ENCODE data around the gene HTRA3. TPM values are rescaled to one million over a fixed set of nuclear protein-coding genes. Genes with fewer than 3 reads are reported as not detected.

Gene HTRA3
- total and polyA plus RNA-seq, 8 donors, result 0.56 to 15.6 (median 2.7) TPM

DNA sequence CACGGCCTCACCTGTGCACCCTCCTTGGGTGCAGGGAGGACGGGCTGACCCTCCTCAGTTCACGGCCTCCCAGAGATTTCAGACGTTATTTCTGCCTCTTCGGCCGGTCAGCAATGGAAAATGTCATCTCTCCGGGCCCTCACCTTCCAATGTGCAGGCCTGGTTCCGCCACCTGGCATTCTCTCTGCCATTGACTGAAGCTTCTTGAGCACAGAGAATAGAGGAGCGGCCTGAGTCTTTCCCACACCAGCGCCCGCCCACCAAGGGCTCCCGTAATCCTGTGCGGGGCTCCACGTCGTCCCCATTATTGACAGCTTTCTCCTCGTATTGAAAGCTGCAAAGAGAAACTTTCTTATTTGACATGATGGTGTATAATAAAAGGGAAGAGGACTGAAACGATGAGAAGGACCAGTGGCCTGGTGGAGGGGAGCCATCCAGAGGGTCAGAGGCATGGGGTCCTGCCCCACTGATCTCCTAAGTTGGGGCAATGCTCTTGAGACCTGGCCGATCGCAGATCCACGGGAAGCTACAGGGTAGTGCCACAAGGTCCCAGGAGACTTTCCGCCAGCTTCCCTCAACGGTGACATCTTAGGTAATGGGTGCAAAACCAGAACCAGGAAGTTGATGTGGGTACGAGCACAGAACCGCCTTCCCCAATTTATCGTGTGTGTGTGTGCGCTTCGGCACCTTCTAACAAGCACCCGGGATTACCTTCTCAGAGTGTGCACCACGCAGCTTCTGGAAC, 20.6 kb downstream of the HTRA3 start:
- Histone ChIP-seq H3K4me3 (no peak overlapping the region), H3K27me3 (no peaks in the 10 kb centered on the region), H3K36me3 (no peaks in the 10 kb centered on the region), H3K9me3 (no peaks in the 10 kb centered on the region), H3K27ac (no peak overlapping the region), H3K4me1 (no peaks in the 10 kb centered on the region)
- FAIRE-seq (no peak), ATAC-seq (no peak), DNase-seq (peak in 3 of 6 donors; percentile 2 to 31 (median 25))
- 68 to 79% methylated on average over 29 of the region's 29 CpGs for WGBS, 2 donors
- intact Hi-C loops (cut with DNase I), result no loop called here
- TF ChIP-seq, protein P1, sequence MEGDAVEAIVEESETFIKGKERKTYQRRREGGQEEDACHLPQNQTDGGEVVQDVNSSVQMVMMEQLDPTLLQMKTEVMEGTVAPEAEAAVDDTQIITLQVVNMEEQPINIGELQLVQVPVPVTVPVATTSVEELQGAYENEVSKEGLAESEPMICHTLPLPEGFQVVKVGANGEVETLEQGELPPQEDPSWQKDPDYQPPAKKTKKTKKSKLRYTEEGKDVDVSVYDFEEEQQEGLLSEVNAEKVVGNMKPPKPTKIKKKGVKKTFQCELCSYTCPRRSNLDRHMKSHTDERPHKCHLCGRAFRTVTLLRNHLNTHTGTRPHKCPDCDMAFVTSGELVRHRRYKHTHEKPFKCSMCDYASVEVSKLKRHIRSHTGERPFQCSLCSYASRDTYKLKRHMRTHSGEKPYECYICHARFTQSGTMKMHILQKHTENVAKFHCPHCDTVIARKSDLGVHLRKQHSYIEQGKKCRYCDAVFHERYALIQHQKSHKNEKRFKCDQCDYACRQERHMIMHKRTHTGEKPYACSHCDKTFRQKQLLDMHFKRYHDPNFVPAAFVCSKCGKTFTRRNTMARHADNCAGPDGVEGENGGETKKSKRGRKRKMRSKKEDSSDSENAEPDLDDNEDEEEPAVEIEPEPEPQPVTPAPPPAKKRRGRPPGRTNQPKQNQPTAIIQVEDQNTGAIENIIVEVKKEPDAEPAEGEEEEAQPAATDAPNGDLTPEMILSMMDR (IDR thresholded peaks at IDR 0.05), result no peak

GRCh38 chr4:8290701-8290970, 21.1 kb downstream of the HTRA3 start:
- H3K27ac ChIP-seq, result no peak overlapping the region
- no peak for FAIRE-seq
- TF ChIP-seq, protein P1 (IDR thresholded peaks at IDR 0.05), result no peak
- H3K9me3 ChIP-seq, result no peaks in the 10 kb centered on the region
- no peaks in the 10 kb centered on the region for H3K27me3 ChIP-seq
- WGBS, 2 donors, result 75 to 80% methylated on average over 8 of the region's 8 CpGs
- no peaks in the 10 kb centered on the region for H3K4me1 ChIP-seq
- H3K4me3 ChIP-seq, result no peak overlapping the region
- peak in 2 of 6 donors; percentile 2 to 38 for DNase-seq
- ATAC-seq, result no peak
- intact Hi-C loops (cut with DNase I), result no loop called here
- no peaks in the 10 kb centered on the region for H3K36me3 ChIP-seq

DNA sequence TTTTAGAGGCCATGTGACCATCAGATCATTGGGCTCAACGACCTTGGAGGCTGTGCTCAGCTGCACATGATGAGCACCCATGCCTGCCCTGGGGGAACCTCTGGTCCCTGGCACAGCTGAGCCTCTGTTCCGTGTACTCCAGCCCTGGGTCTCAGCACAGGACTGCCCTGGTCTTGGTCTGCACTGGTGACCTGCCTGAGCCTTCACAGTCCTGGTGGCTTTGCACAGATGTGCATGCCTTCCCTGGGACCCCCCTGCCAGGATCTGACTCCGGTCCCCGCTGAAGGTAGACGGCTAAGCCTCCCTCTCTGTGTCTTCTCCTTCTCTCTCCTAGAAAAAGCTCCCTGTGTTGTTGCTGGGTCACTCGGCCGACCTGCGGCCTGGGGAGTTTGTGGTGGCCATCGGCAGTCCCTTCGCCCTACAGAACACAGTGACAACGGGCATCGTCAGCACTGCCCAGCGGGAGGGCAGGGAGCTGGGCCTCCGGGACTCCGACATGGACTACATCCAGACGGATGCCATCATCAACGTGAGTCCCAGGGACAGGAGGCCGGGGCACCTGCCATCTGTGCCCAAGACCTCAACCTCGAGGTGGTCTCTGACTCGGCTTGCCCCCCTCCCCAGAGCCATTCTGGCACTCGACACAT, 21.6 kb downstream of the HTRA3 start:
- H3K36me3 ChIP-seq, result no peaks in the 10 kb centered on the region
- WGBS, 2 donors, result 57 to 69% methylated on average over 21 of the region's 21 CpGs
- DNase-seq, result peak in 3 of 6 donors; percentile 5 to 47 (median 45)
- intact Hi-C loops (cut with DNase I), result no loop called here
- no peak for FAIRE-seq
- no peaks in the 10 kb centered on the region for H3K4me1 ChIP-seq
- no peaks in the 10 kb centered on the region for H3K27me3 ChIP-seq
- no peak overlapping the region for H3K27ac ChIP-seq
- ATAC-seq, result no peak
- no peak overlapping the region for H3K4me3 ChIP-seq
- H3K9me3 ChIP-seq, result no peaks in the 10 kb centered on the region
- TF ChIP-seq, protein P1 (IDR thresholded peaks at IDR 0.05), result no peak

DNA sequence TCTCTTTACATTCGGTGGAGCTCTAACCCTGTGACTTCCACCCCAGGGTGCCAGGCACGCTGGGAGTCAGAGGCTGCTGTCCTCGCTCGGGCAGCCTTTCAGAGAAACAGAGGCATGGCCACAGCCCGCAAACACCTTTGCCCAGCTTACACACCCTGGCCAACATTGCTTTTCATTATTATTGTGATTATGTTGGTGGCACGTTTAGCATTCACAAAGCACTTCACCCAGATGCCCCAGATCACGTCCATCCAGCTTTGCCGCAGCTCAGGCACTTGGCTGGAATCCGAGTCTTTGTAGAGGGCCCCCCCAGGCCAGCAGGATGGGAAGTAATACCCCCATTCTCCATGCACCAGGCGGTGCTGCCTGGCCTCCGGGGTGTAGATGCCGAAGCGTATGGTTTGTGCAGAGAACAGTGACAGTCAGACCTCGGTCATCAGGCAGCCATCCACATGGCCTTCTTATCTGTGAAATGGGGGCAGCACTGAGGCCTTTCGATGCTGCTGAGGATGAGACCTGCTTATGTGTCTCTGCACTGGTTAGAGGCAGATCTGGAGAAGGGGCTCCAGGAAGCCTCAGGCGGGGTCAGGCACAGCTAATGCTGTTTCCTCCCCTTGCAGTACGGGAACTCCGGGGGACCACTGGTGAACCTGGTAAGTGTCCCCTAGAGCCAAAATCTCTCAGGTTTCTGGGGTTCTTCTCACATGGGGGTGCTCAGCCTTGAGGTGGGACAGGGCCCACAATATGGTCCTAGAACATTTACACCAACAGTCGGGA, 22.3 kb downstream of the HTRA3 start:
- ATAC-seq (no peak), FAIRE-seq (no peak), DNase-seq (peak in 3 of 6 donors; percentile 5 to 35 (median 26))
- H3K36me3 ChIP-seq, result no peaks in the 10 kb centered on the region
- 67 to 77% methylated on average over 19 of the region's 19 CpGs for WGBS, 2 donors
- H3K27me3 ChIP-seq, result no peaks in the 10 kb centered on the region
- H3K4me1 ChIP-seq, result no peaks in the 10 kb centered on the region
- no peak overlapping the region for H3K4me3 ChIP-seq
- no peak overlapping the region for H3K27ac ChIP-seq
- intact Hi-C loops (cut with DNase I), result no loop called here
- no peaks in the 10 kb centered on the region for H3K9me3 ChIP-seq
- TF ChIP-seq, protein P1 (IDR thresholded peaks at IDR 0.05), result no peak
